IgD-negative memory B cell (primary cell): ENCODE data around the gene SLC25A1. TPM values are rescaled to one million over a fixed set of nuclear protein-coding genes. Genes with fewer than 3 reads are reported as not detected.
A peak's percentile ranks its signal among the peaks of the same experiment; 100 is the strongest.

ENCODE experiments used
- H3K27ac Mint-ChIP-seq, 3 donors: one replicate each; pipeline ENCODE4 v1.8.0; 2020 to 2022; ENCODE audit warnings: mild to moderate bottlenecking in 3 of 3, mixed read lengths in 3 of 3, moderate library complexity in 1 of 3
- H3K27me3 Mint-ChIP-seq: one replicate; pipeline ENCODE4 v1.8.0; 2021; ENCODE audit warnings: mixed read lengths
- H3K36me3 Mint-ChIP-seq: one replicate; pipeline ENCODE4 v1.8.0; 2020; ENCODE audit warnings: mild to moderate bottlenecking, mixed read lengths
- H3K4me1 Mint-ChIP-seq, 3 donors: one replicate each; pipeline ENCODE4 v1.8.0; 2020 to 2022; ENCODE audit warnings: mixed read lengths in 3 of 3, mild to moderate bottlenecking in 1 of 3
- H3K4me3 Mint-ChIP-seq, 4 donors: one replicate each; pipeline ENCODE4 v1.8.0; 2020 to 2022; ENCODE audit warnings: mild to moderate bottlenecking in 4 of 4, mixed read lengths in 4 of 4, moderate library complexity in 3 of 4
- H3K9me3 Mint-ChIP-seq, 3 donors: one replicate each; pipeline ENCODE4 v1.8.0; 2020 to 2021; ENCODE audit warnings: mixed read lengths in 3 of 3, mild to moderate bottlenecking in 1 of 3
- polyA plus RNA-seq: library from polyadenylated mRNA; unstranded; fragments of 300-500 nt; fragmentation: Illumina TruSeq; gene quantifications from one replicate; pipeline ENCODE4 v1.2.3, GENCODE V29; 2021

Gene SLC25A1
- polyA plus RNA-seq, 1 donor from 2014 or later = 113 TPM

DNA sequence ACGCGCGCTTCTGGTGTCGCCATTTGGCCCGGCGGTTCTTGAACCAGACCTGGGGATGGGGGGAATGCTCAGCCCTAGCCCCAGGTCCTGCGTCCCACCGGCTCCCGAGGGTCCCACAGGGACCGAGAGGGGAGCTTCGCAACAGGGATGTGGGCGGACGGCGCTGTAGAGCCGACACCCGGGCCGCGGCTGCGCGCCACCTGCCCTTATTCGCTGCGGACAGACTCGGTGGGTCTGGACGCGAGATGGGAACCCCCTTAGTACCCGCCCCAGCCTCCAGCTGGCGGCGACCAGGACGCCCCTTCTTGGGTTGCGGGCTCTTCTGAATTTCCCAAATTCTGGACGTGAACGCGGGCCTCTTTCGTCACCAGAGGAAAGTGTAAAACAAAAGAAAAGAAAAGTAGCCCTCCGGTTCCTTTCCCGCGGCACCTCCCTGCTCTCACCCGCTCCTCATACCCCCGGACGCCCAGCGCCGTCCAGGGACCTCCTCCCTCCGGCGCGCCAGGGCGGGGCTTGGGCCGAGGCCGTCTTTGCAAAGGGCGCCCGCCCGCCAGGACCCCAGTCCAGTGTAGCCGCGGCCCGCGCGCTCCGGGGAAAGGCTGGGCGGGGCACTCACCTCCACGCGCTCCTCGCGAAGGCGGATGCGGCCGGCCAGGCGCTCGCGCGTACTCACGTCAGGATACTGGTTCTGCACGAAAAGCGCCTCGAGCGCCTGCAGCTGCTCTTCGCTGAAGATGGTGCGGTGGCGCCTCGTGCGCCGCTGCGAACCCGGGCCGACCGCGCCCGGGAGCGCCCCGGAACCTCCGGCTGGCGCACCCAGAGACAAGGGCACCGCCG lies 29.3 kb downstream of the SLC25A1 start:
- H3K4me1 Mint-ChIP-seq = peaks cover 7 to 10% (median 8%) of the 10 kb centered on the region in 3 donors
- H3K4me3 Mint-ChIP-seq = peak overlapping the region in 3 of 4 donors; percentile 62 to 92 (median 63)
- peaks cover 24% of the 10 kb centered on the region for H3K27me3 Mint-ChIP-seq
- H3K27ac Mint-ChIP-seq = no peak overlapping the region
- no peaks in the 10 kb centered on the region for H3K36me3 Mint-ChIP-seq
- H3K9me3 Mint-ChIP-seq = peaks cover 0 to 3% (median 0%) of the 10 kb centered on the region in 3 donors

- H3K27me3 Mint-ChIP-seq = peaks cover 22% of the 10 kb centered on the region
- no peaks in the 10 kb centered on the region for H3K36me3 Mint-ChIP-seq
- H3K4me3 Mint-ChIP-seq = no peak overlapping the region
- peaks cover 0 to 3% (median 0%) of the 10 kb centered on the region in 3 donors for H3K9me3 Mint-ChIP-seq
- no peak overlapping the region for H3K27ac Mint-ChIP-seq
- peaks cover 11 to 13% (median 13%) of the 10 kb centered on the region in 3 donors for H3K4me1 Mint-ChIP-seq
Measured at GRCh38 chr22:19148417-19149046, 30.0 kb downstream of the SLC25A1 start.

DNA sequence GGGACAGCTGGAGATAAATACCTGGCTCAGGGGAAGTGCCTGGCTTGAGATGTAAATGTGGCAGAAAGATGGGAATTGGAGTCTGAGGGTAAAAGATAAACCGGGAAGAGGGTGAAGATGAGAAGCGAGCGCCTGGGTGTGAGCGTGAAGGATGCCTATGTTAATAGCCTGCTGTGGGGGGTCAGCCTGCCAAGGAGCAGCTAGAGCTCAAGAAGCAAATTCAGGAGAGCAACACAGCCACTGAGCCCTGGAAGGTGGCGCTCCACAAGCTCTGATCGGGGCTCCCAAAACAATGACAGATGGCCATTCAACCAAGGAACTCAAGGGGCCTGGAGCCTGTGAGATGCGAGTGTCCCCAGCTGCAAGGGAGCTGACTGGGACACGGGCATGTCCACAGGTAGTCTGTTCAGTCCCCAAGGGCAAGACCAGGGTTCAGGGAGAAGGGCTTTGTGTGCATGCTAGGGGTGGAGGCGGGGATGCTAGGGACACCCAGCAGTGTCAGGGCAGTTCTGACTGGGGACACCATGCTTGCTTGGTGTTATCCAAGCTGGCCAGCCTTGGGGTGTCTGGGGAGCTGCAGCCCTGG lies 31.2 kb downstream of the SLC25A1 start:
- Mint-ChIP-seq H3K4me1 (peaks cover 11 to 18% (median 15%) of the 10 kb centered on the region in 3 donors), H3K27ac (peak overlapping the region in 1 of 3 donors; percentile 3), H3K36me3 (peaks cover 1% of the 10 kb centered on the region), H3K27me3 (peaks cover 16% of the 10 kb centered on the region), H3K9me3 (peaks cover 0 to 3% (median 0%) of the 10 kb centered on the region in 3 donors), H3K4me3 (peak overlapping the region in 1 of 4 donors; percentile 75)

DNA sequence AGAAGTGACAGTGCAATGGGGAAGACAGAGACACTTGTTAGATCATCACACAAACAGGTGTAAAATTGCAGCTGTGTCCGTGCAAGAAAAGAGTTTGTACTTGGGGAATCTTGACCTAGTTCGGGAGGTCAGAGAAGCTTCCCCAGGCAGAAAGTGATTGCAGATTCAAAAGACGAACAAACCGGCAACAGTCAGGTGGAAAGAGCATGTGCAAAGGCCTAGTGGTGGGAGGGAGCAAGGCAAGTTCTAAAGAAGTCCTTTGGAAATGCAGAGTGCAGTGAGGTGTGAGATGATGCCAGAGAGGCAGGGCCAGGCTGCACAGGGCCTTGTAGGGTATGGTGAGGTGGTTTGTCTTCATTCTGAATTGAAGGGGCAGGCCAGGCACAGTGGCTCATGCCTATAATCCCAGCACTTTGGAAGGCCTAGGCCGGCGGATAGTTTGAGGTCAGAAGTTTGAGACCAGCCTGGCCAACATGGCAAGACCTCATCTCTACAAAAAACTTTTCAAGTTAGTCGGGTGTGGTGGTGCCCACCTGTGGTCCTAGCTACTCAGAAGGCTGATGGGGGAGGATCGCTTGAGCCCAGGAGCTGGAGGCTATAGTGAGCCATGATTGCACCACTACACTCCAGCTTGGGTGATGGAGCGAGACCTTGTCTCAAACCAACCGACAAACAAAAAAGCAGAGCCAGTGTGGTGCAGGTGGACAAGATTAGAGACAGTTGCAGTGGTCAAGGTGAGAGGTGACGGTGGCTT lies 32.1 kb downstream of the SLC25A1 start:
- Mint-ChIP-seq H3K36me3 (peaks cover 1% of the 10 kb centered on the region), H3K4me1 (peaks cover 11 to 18% (median 17%) of the 10 kb centered on the region in 3 donors), H3K9me3 (peaks cover 0 to 1% (median 0%) of the 10 kb centered on the region in 3 donors), H3K27ac (no peak overlapping the region), H3K4me3 (peak overlapping the region in 1 of 4 donors; percentile 41), H3K27me3 (peaks cover 9% of the 10 kb centered on the region)

DNA sequence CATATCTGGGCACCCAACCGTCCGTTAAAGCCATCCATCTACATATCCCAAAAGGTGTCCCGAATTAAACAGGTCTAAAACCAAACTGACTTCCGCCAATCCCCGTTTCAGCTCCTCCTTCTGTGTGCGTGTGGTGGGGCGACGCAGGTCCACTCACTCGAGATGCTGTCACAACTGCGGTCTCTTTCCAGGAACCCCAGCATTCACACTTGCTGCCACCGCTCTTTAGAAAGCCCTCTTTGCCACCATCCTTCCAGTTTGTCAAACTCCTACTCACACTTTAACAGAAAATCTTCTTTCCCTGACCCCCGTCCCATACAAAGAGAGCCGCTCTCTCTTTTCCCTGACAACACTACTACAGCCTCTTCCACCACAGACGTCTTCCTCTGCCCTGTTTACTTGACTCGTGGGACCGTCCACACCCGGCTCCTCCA lies 34.6 kb downstream of the SLC25A1 start:
- H3K4me1 Mint-ChIP-seq = peaks cover 10 to 15% (median 11%) of the 10 kb centered on the region in 3 donors
- peak overlapping the region; percentile 95 to 100 (median 98) for H3K4me3 Mint-ChIP-seq
- H3K27ac Mint-ChIP-seq = peak overlapping the region; percentile 40 to 100 (median 98)
- H3K27me3 Mint-ChIP-seq = no peaks in the 10 kb centered on the region
- H3K9me3 Mint-ChIP-seq = no peaks in the 10 kb centered on the region
- peaks cover 1% of the 10 kb centered on the region for H3K36me3 Mint-ChIP-seq

DNA sequence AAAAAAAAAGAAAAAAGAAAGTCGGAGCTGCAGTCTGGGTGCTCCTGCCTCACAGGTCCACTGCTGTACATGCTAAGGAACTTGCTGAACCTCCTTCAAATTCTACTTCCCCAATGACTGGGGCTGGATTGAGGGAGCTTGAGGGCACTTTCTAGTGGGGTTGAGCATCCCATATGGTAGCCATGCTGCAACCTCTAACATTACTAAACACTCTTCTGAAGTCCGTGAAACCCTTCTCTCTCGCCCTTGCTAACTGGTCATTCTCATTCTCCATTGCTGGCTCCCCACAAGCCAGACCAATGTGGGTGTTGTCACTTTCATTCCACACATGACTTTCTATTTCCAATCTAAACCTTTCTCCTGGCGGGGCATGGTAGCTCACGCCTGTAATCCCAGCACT lies 35.3 kb downstream of the SLC25A1 start:
- Mint-ChIP-seq H3K9me3 (no peaks in the 10 kb centered on the region), H3K4me1 (peaks cover 10 to 15% (median 11%) of the 10 kb centered on the region in 3 donors), H3K36me3 (peaks cover 1% of the 10 kb centered on the region), H3K27me3 (no peaks in the 10 kb centered on the region), H3K27ac (peak overlapping the region in 1 of 3 donors; percentile 16), H3K4me3 (peak overlapping the region; percentile 95 to 100 (median 98))

GRCh38 chr22:19142394-19142793 lies 36.1 kb downstream of the SLC25A1 start:
- Mint-ChIP-seq H3K9me3 (no peaks in the 10 kb centered on the region), H3K36me3 (peaks cover 1% of the 10 kb centered on the region), H3K27ac (peak overlapping the region in 1 of 3 donors; percentile 16), H3K27me3 (no peaks in the 10 kb centered on the region), H3K4me3 (peak overlapping the region; percentile 34 to 70 (median 52)), H3K4me1 (peaks cover 10 to 15% (median 11%) of the 10 kb centered on the region in 3 donors)

GRCh38 chr22:19139974-19140373 lies 38.6 kb downstream of the SLC25A1 start:
- H3K36me3 Mint-ChIP-seq = peaks cover 6% of the 10 kb centered on the region
- no peak overlapping the region for H3K27ac Mint-ChIP-seq
- H3K27me3 Mint-ChIP-seq = no peaks in the 10 kb centered on the region
- H3K9me3 Mint-ChIP-seq = no peaks in the 10 kb centered on the region
- peak overlapping the region in 1 of 4 donors; percentile 18 for H3K4me3 Mint-ChIP-seq
- peaks cover 7 to 15% (median 15%) of the 10 kb centered on the region in 3 donors for H3K4me1 Mint-ChIP-seq

- H3K27ac Mint-ChIP-seq = no peak overlapping the region
- peaks cover 6% of the 10 kb centered on the region for H3K36me3 Mint-ChIP-seq
- no peak overlapping the region for H3K4me3 Mint-ChIP-seq
- H3K9me3 Mint-ChIP-seq = no peaks in the 10 kb centered on the region
- peaks cover 0 to 14% (median 8%) of the 10 kb centered on the region in 3 donors for H3K4me1 Mint-ChIP-seq
- no peaks in the 10 kb centered on the region for H3K27me3 Mint-ChIP-seq
Measured at GRCh38 chr22:19139001-19139356, 39.6 kb downstream of the SLC25A1 start.

DNA sequence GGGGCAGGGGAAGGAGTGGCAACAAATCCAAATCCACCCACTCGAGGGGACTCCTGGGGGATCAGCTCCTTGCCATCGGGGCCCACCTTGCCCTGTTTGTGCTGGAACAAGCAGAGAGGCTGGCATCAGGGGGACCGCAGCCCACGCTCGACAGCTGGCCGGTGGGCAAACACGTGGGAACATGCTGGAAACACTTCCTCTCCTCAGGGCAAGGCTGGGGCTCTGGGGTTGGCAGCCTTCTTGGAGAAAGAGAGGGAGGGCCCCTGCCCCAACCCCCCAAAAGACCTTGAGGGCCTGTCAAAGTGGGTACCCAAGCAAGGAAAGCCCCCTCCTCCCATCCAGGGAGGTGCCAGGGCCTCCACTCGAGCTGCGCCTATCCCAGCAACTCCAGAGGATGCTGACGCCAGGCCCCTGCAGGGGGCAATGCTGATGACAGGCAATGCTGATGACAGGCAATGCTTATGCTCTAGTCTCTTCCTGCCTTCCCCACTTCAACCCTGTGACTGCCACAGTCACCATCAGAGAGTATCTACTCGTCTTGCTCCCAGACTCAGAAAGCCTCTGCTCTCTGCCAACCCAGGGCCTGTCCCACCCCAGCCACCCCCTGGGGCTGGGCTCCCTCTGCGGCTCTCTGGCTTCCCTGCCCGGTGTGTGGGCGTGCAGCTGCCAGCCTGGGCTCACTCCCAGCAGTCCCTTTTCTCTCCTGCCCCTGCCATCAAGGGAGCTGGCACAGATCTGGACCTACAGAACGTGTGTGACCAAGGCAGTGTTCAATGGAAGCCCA lies 40.1 kb downstream of the SLC25A1 start:
- Mint-ChIP-seq H3K9me3 (no peaks in the 10 kb centered on the region), H3K36me3 (peaks cover 6% of the 10 kb centered on the region), H3K27me3 (no peaks in the 10 kb centered on the region), H3K4me3 (no peak overlapping the region), H3K27ac (no peak overlapping the region), H3K4me1 (peaks cover 0 to 10% (median 3%) of the 10 kb centered on the region in 3 donors)

DNA sequence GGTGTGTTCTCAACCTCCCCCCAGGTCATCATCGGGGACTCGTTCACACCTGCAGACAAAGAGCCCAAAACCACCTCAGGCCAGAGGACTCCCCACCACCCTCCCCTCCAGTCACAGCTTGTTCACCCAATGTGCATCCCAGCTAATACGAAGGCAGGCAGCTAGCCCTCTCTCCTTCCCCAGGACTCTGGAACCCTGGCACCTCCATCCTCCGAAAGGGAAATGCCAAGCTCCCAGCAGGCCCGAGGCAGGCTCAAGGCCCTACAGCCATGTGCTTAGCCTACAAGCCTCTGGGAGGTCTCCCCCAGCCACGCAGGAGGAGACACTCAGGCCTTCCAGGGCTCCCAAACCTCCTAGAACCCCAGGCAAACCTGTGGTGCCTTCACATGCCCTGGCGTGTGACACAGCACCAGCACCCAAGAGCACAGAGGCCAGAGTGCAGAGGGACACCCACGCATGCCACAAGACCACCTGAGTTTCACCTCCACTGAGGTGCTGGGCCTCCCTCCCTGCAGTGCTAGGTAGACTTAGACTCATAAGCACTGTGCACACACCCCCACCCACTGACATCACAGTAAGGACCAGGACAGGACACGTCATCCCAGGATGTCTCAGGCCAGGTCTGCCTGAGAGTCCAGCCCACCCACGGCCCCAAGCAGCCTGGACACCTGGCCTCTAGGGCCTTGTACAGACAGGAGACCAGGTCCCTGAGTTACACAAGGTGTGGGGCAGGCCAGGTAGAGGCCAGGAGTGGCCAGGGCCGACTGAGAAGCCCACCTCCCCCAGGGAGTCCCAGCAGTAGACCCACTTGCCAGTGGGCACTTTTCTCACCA lies 40.9 kb downstream of the SLC25A1 start:
- Mint-ChIP-seq H3K36me3 (peaks cover 5% of the 10 kb centered on the region), H3K9me3 (no peaks in the 10 kb centered on the region), H3K27ac (no peak overlapping the region), H3K4me1 (peaks cover 0 to 8% (median 0%) of the 10 kb centered on the region in 3 donors), H3K27me3 (no peaks in the 10 kb centered on the region), H3K4me3 (peak overlapping the region in 1 of 4 donors; percentile 28)

GRCh38 chr22:19136915-19137314 lies 41.6 kb downstream of the SLC25A1 start:
- Mint-ChIP-seq H3K27ac (no peak overlapping the region), H3K4me1 (peaks cover 0 to 7% (median 0%) of the 10 kb centered on the region in 3 donors), H3K4me3 (no peak overlapping the region), H3K9me3 (no peaks in the 10 kb centered on the region), H3K27me3 (no peaks in the 10 kb centered on the region), H3K36me3 (peaks cover 5% of the 10 kb centered on the region)

- H3K4me3 Mint-ChIP-seq = no peak overlapping the region
- peaks cover 0 to 6% (median 0%) of the 10 kb centered on the region in 3 donors for H3K4me1 Mint-ChIP-seq
- no peaks in the 10 kb centered on the region for H3K9me3 Mint-ChIP-seq
- peaks cover 5% of the 10 kb centered on the region for H3K36me3 Mint-ChIP-seq
- no peaks in the 10 kb centered on the region for H3K27me3 Mint-ChIP-seq
- H3K27ac Mint-ChIP-seq = peak overlapping the region in 2 of 3 donors; percentile 32 to 86
Measured at GRCh38 chr22:19134874-19135273, 43.7 kb downstream of the SLC25A1 start.
